ENCODE measurements around the gene TERT. TPM values are rescaled to one million over a fixed set of nuclear protein-coding genes. Genes with fewer than 3 reads are reported as not detected.

Gene TERT
- total and polyA plus RNA-seq, 7 donors: 2.9 TPM; not detected in 6

- H3K9me3 ChIP-seq: no peaks in the 10 kb centered on the region
- H3K27ac ChIP-seq: no peak overlapping the region
- H3K27me3 ChIP-seq: peaks cover 0 to 28% (median 11%) of the 10 kb centered on the region in 3 donors
- intact Hi-C loops (cut with DNase I): no loop called here
- DNase-seq: no peak
- 95% methylated on average over 10 of the region's 10 CpGs for WGBS, 2 donors
- H3K36me3 ChIP-seq: no peaks in the 10 kb centered on the region
- no peaks in the 10 kb centered on the region for H3K4me1 ChIP-seq
- no peak overlapping the region for H3K4me3 ChIP-seq
- TF ChIP-seq POLR2A (IDR thresholded peaks at IDR 0.05) (no peak), EP300 (IDR thresholded peaks at IDR 0.05) (no peak), POLR2AphosphoS5 (IDR thresholded peaks at IDR 0.05) (no peak), CTCF (IDR thresholded peaks at IDR 0.05) (no peak)
These were observed 73.1 kb downstream of the TERT start for GRCh38 chr5:1221721-1222120.

GRCh38 chr5:1220831-1221230, 74.0 kb downstream of the TERT start:
- no peaks in the 10 kb centered on the region for H3K4me1 ChIP-seq
- WGBS, 2 donors: 92 to 94% methylated on average over 19 of the region's 19 CpGs
- H3K36me3 ChIP-seq: no peaks in the 10 kb centered on the region
- intact Hi-C loops (cut with DNase I): no loop called here
- peaks cover 0 to 26% (median 11%) of the 10 kb centered on the region in 3 donors for H3K27me3 ChIP-seq
- TF ChIP-seq POLR2A (IDR thresholded peaks at IDR 0.05): no peak
- no peak for TF ChIP-seq POLR2AphosphoS5 (IDR thresholded peaks at IDR 0.05)
- no peak for TF ChIP-seq EP300 (IDR thresholded peaks at IDR 0.05)
- no peak for TF ChIP-seq CTCF (IDR thresholded peaks at IDR 0.05)
- no peak overlapping the region for H3K4me3 ChIP-seq
- H3K27ac ChIP-seq: no peak overlapping the region
- no peaks in the 10 kb centered on the region for H3K9me3 ChIP-seq
- DNase-seq: no peak

GRCh38 chr5:1220351-1220750, 74.5 kb downstream of the TERT start:
- Histone ChIP-seq H3K9me3 (no peaks in the 10 kb centered on the region), H3K4me1 (no peaks in the 10 kb centered on the region), H3K27me3 (peaks cover 0 to 21% (median 11%) of the 10 kb centered on the region in 3 donors), H3K27ac (no peak overlapping the region), H3K36me3 (no peaks in the 10 kb centered on the region), H3K4me3 (no peak overlapping the region)
- intact Hi-C loops (cut with DNase I): no loop called here
- TF ChIP-seq CTCF (IDR thresholded peaks at IDR 0.05): no peak
- TF ChIP-seq POLR2A (IDR thresholded peaks at IDR 0.05): no peak
- no peak for TF ChIP-seq POLR2AphosphoS5 (IDR thresholded peaks at IDR 0.05)
- no peak for TF ChIP-seq EP300 (IDR thresholded peaks at IDR 0.05)
- no peak for DNase-seq
- WGBS, 2 donors: 91 to 92% methylated on average over 9 of the region's 9 CpGs

- H3K4me1 ChIP-seq: no peaks in the 10 kb centered on the region
- no peak overlapping the region for H3K4me3 ChIP-seq
- TF ChIP-seq EP300 (IDR thresholded peaks at IDR 0.05) (no peak), POLR2A (IDR thresholded peaks at IDR 0.05) (no peak), CTCF (IDR thresholded peaks at IDR 0.05) (no peak), POLR2AphosphoS5 (IDR thresholded peaks at IDR 0.05) (no peak)
- whole genome bisulfite sequencing, 2 donors: 86 to 90% methylated on average over 11 of the region's 11 CpGs
- no peaks in the 10 kb centered on the region for H3K9me3 ChIP-seq
- peaks cover 0 to 15% (median 9%) of the 10 kb centered on the region in 3 donors for H3K27me3 ChIP-seq
- DNase-seq: no peak
- intact Hi-C loops (cut with DNase I): no loop called here
- no peaks in the 10 kb centered on the region for H3K36me3 ChIP-seq
- H3K27ac ChIP-seq: no peak overlapping the region
These were observed 75.1 kb downstream of the TERT start for GRCh38 chr5:1219768-1220100.

GRCh38 chr5:1219098-1219767, 75.6 kb downstream of the TERT start:
- 86 to 88% methylated on average over 38 of the region's 38 CpGs for WGBS, 2 donors
- no peaks in the 10 kb centered on the region for H3K36me3 ChIP-seq
- TF ChIP-seq POLR2AphosphoS5 (IDR thresholded peaks at IDR 0.05) (no peak), POLR2A (IDR thresholded peaks at IDR 0.05) (no peak), EP300 (IDR thresholded peaks at IDR 0.05) (no peak), CTCF (IDR thresholded peaks at IDR 0.05) (no peak)
- DNase-seq: no peak
- no peaks in the 10 kb centered on the region for H3K4me1 ChIP-seq
- no peaks in the 10 kb centered on the region for H3K9me3 ChIP-seq
- H3K27ac ChIP-seq: no peak overlapping the region
- H3K4me3 ChIP-seq: no peak overlapping the region
- intact Hi-C loops (cut with DNase I): no loop called here
- H3K27me3 ChIP-seq: peaks cover 0 to 10% (median 5%) of the 10 kb centered on the region in 3 donors

Data from sigmoid colon (tissue), 7 donors.